UCSD-AML1 (cell line): ENCODE data around the gene RASSF9.
A peak's percentile ranks its signal among the peaks of the same experiment; 100 is the strongest.

Experiments
- DNase-seq: peaks from one replicate; lab custom pipeline; 2025; ENCODE audit not compliant: unreplicated experiment; lab: John Stamatoyannopoulos, UW

The RASSF9 gene

GRCh38 chr12:85836197-85837090 is at the start of gene RASSF9:
Gene RASSF9, minus strand, starts transcription at chr12:85836409. Its CDS starts 208 bp downstream, at chr12:85836201.
- peak; percentile 23 for DNase-seq

- no peak for DNase-seq
These were observed 47.6 kb upstream of the RASSF9 start for GRCh38 chr12:85883763-85884162.

- peak; percentile 7 for DNase-seq
These were observed 41.2 kb upstream of the RASSF9 start for GRCh38 chr12:85877459-85877858.

GRCh38 chr12:85874031-85874461 is 37.8 kb upstream of the RASSF9 start, which contains the start of gene NTS:
Gene NTS, plus strand, starts transcription at chr12:85874295. Its CDS starts 109 bp downstream, at chr12:85874404.
- DNase-seq: peak; percentile 5

GRCh38 chr12:85872497-85873091 is 36.4 kb upstream of the RASSF9 start:
- no peak for DNase-seq

GRCh38 chr12:85866986-85867776 is 31.0 kb upstream of the RASSF9 start:
- peak; percentile 10 for DNase-seq

- peak; percentile 13 for DNase-seq
These were observed 29.7 kb upstream of the RASSF9 start for GRCh38 chr12:85865890-85866289.

GRCh38 chr12:85856966-85857365 is 20.8 kb upstream of the RASSF9 start:
- no peak for DNase-seq

GRCh38 chr12:85855305-85855704 is 19.1 kb upstream of the RASSF9 start:
- DNase-seq: peak; percentile 4

- DNase-seq: no peak
These were observed 13.1 kb upstream of the RASSF9 start for GRCh38 chr12:85849344-85849743.

- DNase-seq: peak; percentile 2
These were observed 7.5 kb upstream of the RASSF9 start for GRCh38 chr12:85843606-85844310.

- no peak for DNase-seq
These were observed 598 bp downstream of the RASSF9 start for GRCh38 chr12:85835426-85836196.

- no peak for DNase-seq
These were observed 1.8 kb downstream of the RASSF9 start for GRCh38 chr12:85834378-85834777.

GRCh38 chr12:85833579-85833978 is 2.6 kb downstream of the RASSF9 start:
- DNase-seq: no peak

GRCh38 chr12:85831327-85831990 is 4.8 kb downstream of the RASSF9 start:
- no peak for DNase-seq

- DNase-seq: no peak
These were observed 6.8 kb downstream of the RASSF9 start for GRCh38 chr12:85829391-85829790.

GRCh38 chr12:85828576-85828975 is 7.6 kb downstream of the RASSF9 start:
- DNase-seq: no peak

GRCh38 chr12:85825746-85826145 is 10.5 kb downstream of the RASSF9 start:
- DNase-seq: no peak

GRCh38 chr12:85823436-85824180 is 12.6 kb downstream of the RASSF9 start:
- DNase-seq: no peak
